Measurements from ENCODE around the gene TCAF2. TPM values are rescaled to one million over a fixed set of nuclear protein-coding genes. Genes with fewer than 3 reads are reported as not detected.
A peak's percentile ranks its signal among the peaks of the same experiment; 100 is the strongest.
"Not testable (repeated sequence)": the region's sequence is repeated elsewhere in the genome, so short reads cannot be mapped to it uniquely, and the experiment has no call there.

TCAF2 gene
- 1 to 10 TPM; 2.2 to 6.1 TPM for total RNA-seq

GRCh38 chr7:143620646-143621045 lies at the start of gene TCAF2:
Gene TCAF2 (plus strand): TSS chr7:143620974.
- not testable (repeated sequence) for H3K27me3 ChIP-seq (replicated peaks; ENCODE audit: insufficient read depth); H3K4me3 ChIP-seq; H3K4me1 ChIP-seq (ENCODE audit: control insufficient read depth in 1 of 2, low read depth in 2 of 2); H3K27ac ChIP-seq; H3K36me3 ChIP-seq; H3K9me3 ChIP-seq
- ATAC-seq (ENCODE audit: insufficient number of reproducible peaks, low FRiP score, low read depth) (peak; percentile 96), DNase-seq (ENCODE audit: low spot score) (peak; percentile 72)

GRCh38 chr7:143571501-143571900 lies 49.3 kb upstream of the TCAF2 start, which contains the start of gene CTAGE15:
Gene CTAGE15 (plus strand): TSS chr7:143571801. CDS start chr7:143571818, 17 bp downstream.
- H3K9me3 ChIP-seq; H3K27ac ChIP-seq; H3K4me1 ChIP-seq (ENCODE audit: control insufficient read depth in 1 of 2, low read depth in 2 of 2); H3K4me3 ChIP-seq; ATAC-seq (ENCODE audit: insufficient number of reproducible peaks, low FRiP score, low read depth); H3K36me3 ChIP-seq; DNase-seq (ENCODE audit: low spot score); H3K27me3 ChIP-seq (replicated peaks; ENCODE audit: insufficient read depth): not testable (repeated sequence)

GRCh38 chr7:143588183-143588582 lies 32.6 kb upstream of the TCAF2 start:
- not testable (repeated sequence) for H3K9me3 ChIP-seq; H3K27me3 ChIP-seq (replicated peaks; ENCODE audit: insufficient read depth); H3K4me3 ChIP-seq; H3K36me3 ChIP-seq; H3K4me1 ChIP-seq (ENCODE audit: control insufficient read depth in 1 of 2, low read depth in 2 of 2); ATAC-seq (ENCODE audit: insufficient number of reproducible peaks, low FRiP score, low read depth); DNase-seq (ENCODE audit: low spot score); H3K27ac ChIP-seq

GRCh38 chr7:143589897-143590296 lies 30.9 kb upstream of the TCAF2 start:
- H3K9me3 ChIP-seq; ATAC-seq (ENCODE audit: insufficient number of reproducible peaks, low FRiP score, low read depth); H3K36me3 ChIP-seq; H3K4me1 ChIP-seq (ENCODE audit: control insufficient read depth in 1 of 2, low read depth in 2 of 2); DNase-seq (ENCODE audit: low spot score); H3K27ac ChIP-seq; H3K27me3 ChIP-seq (replicated peaks; ENCODE audit: insufficient read depth); H3K4me3 ChIP-seq: not testable (repeated sequence)

- not testable (repeated sequence) for H3K27ac ChIP-seq; H3K36me3 ChIP-seq; H3K9me3 ChIP-seq; DNase-seq (ENCODE audit: low spot score); H3K4me1 ChIP-seq (ENCODE audit: control insufficient read depth in 1 of 2, low read depth in 2 of 2); H3K27me3 ChIP-seq (replicated peaks; ENCODE audit: insufficient read depth); ATAC-seq (ENCODE audit: insufficient number of reproducible peaks, low FRiP score, low read depth); H3K4me3 ChIP-seq
These were observed 22.7 kb upstream of the TCAF2 start for GRCh38 chr7:143598086-143598485.

GRCh38 chr7:143603549-143603948 lies 17.2 kb upstream of the TCAF2 start:
- not testable (repeated sequence) for DNase-seq (ENCODE audit: low spot score); H3K27me3 ChIP-seq (replicated peaks; ENCODE audit: insufficient read depth); ATAC-seq (ENCODE audit: insufficient number of reproducible peaks, low FRiP score, low read depth); H3K36me3 ChIP-seq; H3K4me3 ChIP-seq; H3K4me1 ChIP-seq (ENCODE audit: control insufficient read depth in 1 of 2, low read depth in 2 of 2); H3K27ac ChIP-seq; H3K9me3 ChIP-seq

GRCh38 chr7:143606088-143606487 lies 14.7 kb upstream of the TCAF2 start:
- H3K27ac ChIP-seq; H3K27me3 ChIP-seq (replicated peaks; ENCODE audit: insufficient read depth); H3K9me3 ChIP-seq; H3K4me1 ChIP-seq (ENCODE audit: control insufficient read depth in 1 of 2, low read depth in 2 of 2); H3K36me3 ChIP-seq; H3K4me3 ChIP-seq; ATAC-seq (ENCODE audit: insufficient number of reproducible peaks, low FRiP score, low read depth); DNase-seq (ENCODE audit: low spot score): not testable (repeated sequence)

GRCh38 chr7:143615545-143615944 lies 5.2 kb upstream of the TCAF2 start:
- not testable (repeated sequence) for H3K4me1 ChIP-seq (ENCODE audit: control insufficient read depth in 1 of 2, low read depth in 2 of 2); H3K27ac ChIP-seq; H3K9me3 ChIP-seq; H3K36me3 ChIP-seq; DNase-seq (ENCODE audit: low spot score); H3K4me3 ChIP-seq; ATAC-seq (ENCODE audit: insufficient number of reproducible peaks, low FRiP score, low read depth); H3K27me3 ChIP-seq (replicated peaks; ENCODE audit: insufficient read depth)

GRCh38 chr7:143617204-143617603 lies 3.6 kb upstream of the TCAF2 start:
- H3K4me1 ChIP-seq (ENCODE audit: control insufficient read depth in 1 of 2, low read depth in 2 of 2); DNase-seq (ENCODE audit: low spot score); ATAC-seq (ENCODE audit: insufficient number of reproducible peaks, low FRiP score, low read depth): not testable (repeated sequence)

GRCh38 chr7:143620058-143620457 lies 716 bp upstream of the TCAF2 start:
- not testable (repeated sequence) for H3K4me1 ChIP-seq (ENCODE audit: control insufficient read depth in 1 of 2, low read depth in 2 of 2); H3K4me3 ChIP-seq; H3K36me3 ChIP-seq; H3K27me3 ChIP-seq (replicated peaks; ENCODE audit: insufficient read depth); H3K27ac ChIP-seq; H3K9me3 ChIP-seq
- DNase-seq (ENCODE audit: low spot score) (peak; percentile 68), ATAC-seq (ENCODE audit: insufficient number of reproducible peaks, low FRiP score, low read depth) (peak; percentile 86)
- TF ChIP-seq CTCF (IDR thresholded peaks at IDR 0.05): peak; percentile 61

More at GRCh38 chr7:143617204-143617603, 3.6 kb upstream of the TCAF2 start:
- H3K27me3 ChIP-seq (replicated peaks; ENCODE audit: insufficient read depth); H3K36me3 ChIP-seq; H3K4me3 ChIP-seq; H3K27ac ChIP-seq; H3K9me3 ChIP-seq: not testable (repeated sequence)

- H3K36me3 ChIP-seq; H3K9me3 ChIP-seq; DNase-seq (ENCODE audit: low spot score); H3K27ac ChIP-seq; H3K27me3 ChIP-seq (replicated peaks; ENCODE audit: insufficient read depth); H3K4me3 ChIP-seq; H3K4me1 ChIP-seq (ENCODE audit: control insufficient read depth in 1 of 2, low read depth in 2 of 2): not testable (repeated sequence)
- peak; percentile 42 for ATAC-seq (ENCODE audit: insufficient number of reproducible peaks, low FRiP score, low read depth)
These were observed 401 bp downstream of the TCAF2 start for GRCh38 chr7:143621175-143621574.

- not testable (repeated sequence) for H3K9me3 ChIP-seq; H3K27ac ChIP-seq; ATAC-seq (ENCODE audit: insufficient number of reproducible peaks, low FRiP score, low read depth); H3K4me3 ChIP-seq; H3K36me3 ChIP-seq; H3K4me1 ChIP-seq (ENCODE audit: control insufficient read depth in 1 of 2, low read depth in 2 of 2); H3K27me3 ChIP-seq (replicated peaks; ENCODE audit: insufficient read depth); DNase-seq (ENCODE audit: low spot score)
These were observed 1.4 kb downstream of the TCAF2 start for GRCh38 chr7:143622130-143622529.
